CD4-positive, alpha-beta T cell (primary cell): ENCODE results near the gene RECQL5. TPM values are rescaled to one million over a fixed set of nuclear protein-coding genes. Genes with fewer than 3 reads are reported as not detected.
"Not testable (repeated sequence)": the region's sequence is repeated elsewhere in the genome, so short reads cannot be mapped to it uniquely, and the experiment has no call there.

Experiments used
- ATAC-seq: fragments of 200-7000 bp; cut with Tn5 transposase; one replicate; pipeline ENCODE4 v1.10.0; 2022; ENCODE audit warnings: mild to moderate bottlenecking; ENCODE audit not compliant: poor library complexity
- CTCF ChIA-PET: fragments of 350-600 bp; sonication (Branson Sonifier 250); formaldehyde crosslinking; loops from one replicate; lab custom pipeline; 2021; ENCODE audit warnings: antibody characterized with exemption, inconsistent platforms; lab: Charles Lee
- POLR2A ChIA-PET: fragments of 350-600 bp; sonication (Branson Sonifier 250); formaldehyde crosslinking; loops from one replicate; lab custom pipeline; 2021; ENCODE audit warnings: antibody characterized with exemption, inconsistent platforms; lab: Charles Lee
- DNase-seq, 14 experiments: peaks; one replicate each; pipeline ENCODE4 v3.0.0-alpha.2; 2013 to 2020; ENCODE audit warnings: mixed read lengths in 2 of 14
- H3K27ac ChIP-seq, 2 donors: one replicate each; pipeline versions ENCODE4 v1.5.1 to v1.7.0; 2013; ENCODE audit warnings: low read length in 2 of 2, low read depth in 1 of 2, mild to moderate bottlenecking in 1 of 2
- H3K27me3 ChIP-seq, 2 experiments: 1 replicate in 1 of 2; 2 replicates in 1 of 2; pipeline versions ENCODE4 v1.6.1 to v1.7.0; 2013; ENCODE audit warnings: low read length in 2 of 2, control low read depth in 1 of 2, mild to moderate bottlenecking in 1 of 2, moderate library complexity in 1 of 2; ENCODE audit not compliant: insufficient read depth in 2 of 2, control insufficient read depth in 1 of 2
- H3K36me3 ChIP-seq: one replicate; pipeline ENCODE4 v1.6.1; 2013; ENCODE audit warnings: low read length, control low read depth; ENCODE audit not compliant: insufficient read depth
- H3K4me1 ChIP-seq: one replicate; pipeline ENCODE4 v1.6.1; 2013; ENCODE audit warnings: low read length, control low read depth; ENCODE audit not compliant: insufficient read depth
- H3K4me3 ChIP-seq: one replicate; pipeline ENCODE4 v1.5.1; 2013; ENCODE audit warnings: mild to moderate bottlenecking, low read length, moderate library complexity
- H3K9me3 ChIP-seq, 2 experiments: 1 replicate in 1 of 2; 2 replicates in 1 of 2; pipeline versions ENCODE4 v1.6.1 to v1.7.0; 2013; ENCODE audit warnings: low read length in 2 of 2, mild to moderate bottlenecking in 2 of 2, control low read depth in 1 of 2, moderate library complexity in 1 of 2; ENCODE audit not compliant: control insufficient read depth in 1 of 2, insufficient read depth in 1 of 2
- H3K27ac Mint-ChIP-seq: one replicate; pipeline ENCODE4 v1.8.0; 2020; ENCODE audit warnings: mixed read lengths
- H3K27me3 Mint-ChIP-seq: one replicate; pipeline ENCODE4 v1.8.0; 2021; ENCODE audit warnings: mixed read lengths
- H3K36me3 Mint-ChIP-seq: one replicate; pipeline ENCODE4 v1.8.0; 2021; ENCODE audit warnings: low read depth, mixed read lengths
- H3K4me1 Mint-ChIP-seq: one replicate; pipeline ENCODE4 v1.8.0; 2021; ENCODE audit warnings: low read depth, mixed read lengths
- H3K4me3 Mint-ChIP-seq: one replicate; pipeline ENCODE4 v1.8.0; 2020; ENCODE audit warnings: mild to moderate bottlenecking, mixed read lengths
- H3K9me3 Mint-ChIP-seq: one replicate; pipeline ENCODE4 v1.8.0; 2020; ENCODE audit warnings: mixed read lengths
- CTCF ChIP-seq: fragments of 200-600 bp; IDR thresholded peaks from one replicate; pipeline ENCODE4 v1.8.0; 2022; ENCODE audit warnings: antibody characterized with exemption, mild to moderate bottlenecking
- intact Hi-C, 2 experiments: fragments of 100-400 bp; cut with DNase I in 1 of 2; cut with micrococcal nuclease in 1 of 2; formaldehyde crosslinking; loops; one replicate each; pipeline versions ENCODE4 v1.15.1 to v1.9.0; 2023 to 2025; cut with DNase I, micrococcal nuclease
- total RNA-seq, 174 experiments: library from RNA in 2 of 174; stranded (reverse) in 2 of 174; gene quantifications; one replicate each; pipeline ENCODE4 v1.2.3 and lab custom pipeline; 2021 to 2026

RECQL5 gene
- total RNA-seq, 2 experiments from 2014 or later = 16.4 to 17.7 TPM

DNA sequence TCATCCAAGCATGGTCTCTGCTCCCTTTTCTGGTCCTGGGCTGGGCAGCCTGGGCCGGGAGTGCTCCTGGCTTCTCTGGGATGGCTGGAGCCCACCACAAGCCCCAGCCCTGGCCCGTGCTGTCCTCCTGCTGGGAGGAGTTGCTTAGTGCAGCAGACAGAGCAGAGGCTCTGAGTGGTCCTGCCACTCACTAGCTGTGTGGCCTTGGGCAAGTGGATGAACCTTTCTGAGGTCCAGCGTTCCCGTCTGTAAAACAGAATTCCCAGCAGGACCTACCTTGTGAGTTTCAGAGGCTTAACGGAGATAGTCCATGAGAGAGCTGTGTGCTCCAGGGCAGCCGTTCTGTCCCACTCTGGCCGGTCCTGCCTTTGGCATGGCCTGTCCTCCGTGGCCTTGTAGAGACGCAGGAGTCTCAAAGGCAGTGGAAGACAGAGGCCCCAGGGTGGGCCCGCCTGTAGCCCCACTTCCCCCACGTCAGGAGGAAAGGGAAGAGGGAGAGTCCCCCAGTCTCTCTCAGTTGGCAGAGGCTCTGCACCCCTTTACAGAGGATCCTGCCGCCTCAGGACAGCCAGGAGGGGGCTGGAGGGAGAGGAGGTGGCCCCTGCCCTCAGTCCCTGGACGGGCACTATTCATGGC is 71.6 kb downstream of the RECQL5 start:
- intact Hi-C loops = no loop called here
- CTCF ChIA-PET = no interaction called here

DNA sequence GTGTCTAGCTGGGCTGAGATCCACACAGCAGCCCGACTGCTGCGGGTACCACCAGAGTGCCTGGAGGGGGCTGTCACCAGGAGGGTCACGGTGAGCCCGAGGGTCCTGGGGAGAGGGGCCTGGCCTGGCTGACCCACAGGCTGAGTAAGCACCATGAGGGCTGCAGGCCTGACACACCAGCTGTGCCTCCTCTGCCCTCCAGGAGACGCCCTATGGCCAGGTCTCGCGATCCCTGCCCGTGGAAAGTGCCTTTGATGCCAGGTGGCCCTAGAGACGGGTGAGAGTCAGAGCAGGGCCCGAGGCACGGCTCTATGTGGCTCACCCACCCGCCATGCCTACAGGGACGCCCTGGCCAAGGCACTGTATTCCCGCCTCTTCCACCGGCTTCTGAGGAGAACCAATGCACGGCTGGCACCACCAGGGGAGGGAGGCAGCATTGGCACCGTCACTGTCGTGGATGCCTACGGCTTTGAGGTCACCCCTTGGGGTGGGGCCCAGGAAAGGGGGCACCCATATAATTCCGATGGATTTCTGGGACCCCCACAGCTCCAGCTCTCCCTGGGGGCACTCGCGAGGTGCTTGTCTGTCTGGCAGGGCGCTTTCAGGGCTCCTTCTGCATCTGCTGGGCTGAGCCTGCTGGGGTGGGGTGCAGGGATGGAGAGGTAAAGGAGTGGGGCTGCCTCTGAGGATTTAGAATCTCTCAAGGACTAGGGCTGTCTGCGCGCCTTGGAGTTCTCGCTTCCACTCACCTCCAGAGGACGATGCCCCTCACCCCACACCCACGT is 72.3 kb downstream of the RECQL5 start:
- no peak for TF ChIP-seq CTCF
- Histone ChIP-seq H3K9me3 (no peaks in the 10 kb centered on the region), H3K4me3 (no peak overlapping the region), H3K27me3 (no peaks in the 10 kb centered on the region), H3K27ac (no peak overlapping the region), H3K36me3 (no peaks in the 10 kb centered on the region), H3K4me1 (peaks cover 12% of the 10 kb centered on the region)
- H3K27me3 Mint-ChIP-seq = no peaks in the 10 kb centered on the region
- no peaks in the 10 kb centered on the region for H3K36me3 Mint-ChIP-seq
- no peak overlapping the region for H3K4me3 Mint-ChIP-seq
- DNase-seq (peak in 1 of 14 experiments; percentile 22), ATAC-seq (no peak)
- no peak overlapping the region for H3K27ac Mint-ChIP-seq
- intact Hi-C loops = no loop called here
- peaks cover 11% of the 10 kb centered on the region for H3K4me1 Mint-ChIP-seq
- no peaks in the 10 kb centered on the region for H3K9me3 Mint-ChIP-seq
- POLR2A ChIA-PET = no interaction called here
- CTCF ChIA-PET = no interaction called here

More for the DNA sequence above, 71.6 kb downstream of the RECQL5 start:
- Histone ChIP-seq H3K4me1 (peaks cover 5% of the 10 kb centered on the region), H3K9me3 (no peaks in the 10 kb centered on the region), H3K27me3 (no peaks in the 10 kb centered on the region), H3K27ac (no peak overlapping the region), H3K36me3 (no peaks in the 10 kb centered on the region), H3K4me3 (no peak overlapping the region)
- POLR2A ChIA-PET = no interaction called here
- DNase-seq (no peak), ATAC-seq (no peak)
- no peak for TF ChIP-seq CTCF
- H3K9me3 Mint-ChIP-seq = no peaks in the 10 kb centered on the region
- peaks cover 9% of the 10 kb centered on the region for H3K4me1 Mint-ChIP-seq
- no peaks in the 10 kb centered on the region for H3K27me3 Mint-ChIP-seq
- no peaks in the 10 kb centered on the region for H3K36me3 Mint-ChIP-seq
- H3K27ac Mint-ChIP-seq = no peak overlapping the region
- no peak overlapping the region for H3K4me3 Mint-ChIP-seq

- H3K36me3 Mint-ChIP-seq, H3K27ac Mint-ChIP-seq, POLR2A ChIA-PET: not testable (repeated sequence)
These were observed 73.5 kb downstream of the RECQL5 start for GRCh38 chr17:75593430-75593829.

More at GRCh38 chr17:75593430-75593829, 73.5 kb downstream of the RECQL5 start:
- intact Hi-C loops, H3K9me3 ChIP-seq, H3K27ac ChIP-seq, H3K9me3 Mint-ChIP-seq, H3K4me3 ChIP-seq, H3K27me3 ChIP-seq, H3K36me3 ChIP-seq, DNase-seq, H3K27me3 Mint-ChIP-seq, ATAC-seq, CTCF ChIA-PET, H3K4me3 Mint-ChIP-seq: not testable (repeated sequence)
- peaks cover 21% of the 10 kb centered on the region for H3K4me1 ChIP-seq
- H3K4me1 Mint-ChIP-seq = peaks cover 11% of the 10 kb centered on the region
